Uterus (tissue), 2 donors: Measurements from ENCODE around the gene PARD3.

Experiments used
- POLR2A ChIP-seq, 2 donors: fragments of 450-650 bp; IDR thresholded peaks; one replicate each; pipeline ENCODE4 v1.6.1; 2016; ENCODE audit warnings: antibody characterized with exemption in 2 of 2, mild to moderate bottlenecking in 1 of 2, moderate library complexity in 1 of 2
- TF ChIP-seq, protein P1 (sequence below), 4 experiments: fragments of 200-600 bp in 2 of 4; fragments of 450-650 bp in 2 of 4; sonication (generic) in 2 of 4; IDR thresholded peaks; one replicate each; pipeline ENCODE4 v1.5.1; 2016 to 2019; ENCODE audit warnings: antibody characterized with exemption in 4 of 4, mild to moderate bottlenecking in 2 of 4, moderate library complexity in 1 of 4

DNA sequence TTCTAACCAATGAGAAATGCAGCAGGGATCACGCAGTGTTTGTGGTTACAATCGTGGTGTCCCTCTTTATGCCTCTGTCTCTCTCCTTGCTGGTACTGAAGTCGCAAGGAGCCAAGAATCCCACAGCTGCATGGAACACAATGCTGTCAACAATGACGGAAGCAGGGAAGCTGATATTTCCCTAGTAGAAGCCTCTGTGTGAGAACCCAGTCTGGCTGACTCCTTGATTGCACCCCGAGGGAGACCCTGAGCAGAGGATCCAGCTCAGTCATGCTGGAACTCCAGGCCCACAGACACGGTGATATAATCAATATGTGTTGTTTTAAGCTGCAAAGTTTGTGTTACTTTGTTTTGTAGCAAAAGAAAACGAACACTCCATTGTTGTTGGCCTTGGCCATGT is 677.9 kb downstream of the PARD3 start:
- no peak for TF ChIP-seq POLR2A (IDR thresholded peaks at IDR 0.05)
- TF ChIP-seq, protein P1, sequence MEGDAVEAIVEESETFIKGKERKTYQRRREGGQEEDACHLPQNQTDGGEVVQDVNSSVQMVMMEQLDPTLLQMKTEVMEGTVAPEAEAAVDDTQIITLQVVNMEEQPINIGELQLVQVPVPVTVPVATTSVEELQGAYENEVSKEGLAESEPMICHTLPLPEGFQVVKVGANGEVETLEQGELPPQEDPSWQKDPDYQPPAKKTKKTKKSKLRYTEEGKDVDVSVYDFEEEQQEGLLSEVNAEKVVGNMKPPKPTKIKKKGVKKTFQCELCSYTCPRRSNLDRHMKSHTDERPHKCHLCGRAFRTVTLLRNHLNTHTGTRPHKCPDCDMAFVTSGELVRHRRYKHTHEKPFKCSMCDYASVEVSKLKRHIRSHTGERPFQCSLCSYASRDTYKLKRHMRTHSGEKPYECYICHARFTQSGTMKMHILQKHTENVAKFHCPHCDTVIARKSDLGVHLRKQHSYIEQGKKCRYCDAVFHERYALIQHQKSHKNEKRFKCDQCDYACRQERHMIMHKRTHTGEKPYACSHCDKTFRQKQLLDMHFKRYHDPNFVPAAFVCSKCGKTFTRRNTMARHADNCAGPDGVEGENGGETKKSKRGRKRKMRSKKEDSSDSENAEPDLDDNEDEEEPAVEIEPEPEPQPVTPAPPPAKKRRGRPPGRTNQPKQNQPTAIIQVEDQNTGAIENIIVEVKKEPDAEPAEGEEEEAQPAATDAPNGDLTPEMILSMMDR (IDR thresholded peaks at IDR 0.05), result no peak
